ENCODE data around the gene DMD. TPM values are rescaled to one million over a fixed set of nuclear protein-coding genes. Genes with fewer than 3 reads are reported as not detected.
"Not testable (repeated sequence)": the region's sequence is repeated elsewhere in the genome, so short reads cannot be mapped to it uniquely, and the experiment has no call there.

Gene DMD
- total and polyA plus RNA-seq, 5 experiments from 2014 or later: 0.26 to 0.91 TPM; not detected in 3

GRCh38 chrX:31421441-31421840, 1789.9 kb downstream of the DMD start:
- Mint-ChIP-seq H3K4me1 (no peaks in the 10 kb centered on the region), H3K36me3 (no peaks in the 10 kb centered on the region), H3K9me3 (no peaks in the 10 kb centered on the region), H3K4me3 (no peak overlapping the region), H3K27me3 (no peaks in the 10 kb centered on the region), H3K27ac (no peak overlapping the region)
- DNase-seq (no peak), ATAC-seq (no peak)
- POLR2A ChIA-PET: no interaction called here

GRCh38 chrX:31420711-31421151, 1790.6 kb downstream of the DMD start:
- H3K4me3 Mint-ChIP-seq: no peak overlapping the region
- H3K27ac Mint-ChIP-seq: no peak overlapping the region
- DNase-seq (no peak), ATAC-seq (no peak)
- no peaks in the 10 kb centered on the region for H3K9me3 Mint-ChIP-seq
- H3K36me3 Mint-ChIP-seq: no peaks in the 10 kb centered on the region
- H3K27me3 Mint-ChIP-seq: no peaks in the 10 kb centered on the region
- H3K4me1 Mint-ChIP-seq: no peaks in the 10 kb centered on the region
- POLR2A ChIA-PET: no interaction called here

DNA sequence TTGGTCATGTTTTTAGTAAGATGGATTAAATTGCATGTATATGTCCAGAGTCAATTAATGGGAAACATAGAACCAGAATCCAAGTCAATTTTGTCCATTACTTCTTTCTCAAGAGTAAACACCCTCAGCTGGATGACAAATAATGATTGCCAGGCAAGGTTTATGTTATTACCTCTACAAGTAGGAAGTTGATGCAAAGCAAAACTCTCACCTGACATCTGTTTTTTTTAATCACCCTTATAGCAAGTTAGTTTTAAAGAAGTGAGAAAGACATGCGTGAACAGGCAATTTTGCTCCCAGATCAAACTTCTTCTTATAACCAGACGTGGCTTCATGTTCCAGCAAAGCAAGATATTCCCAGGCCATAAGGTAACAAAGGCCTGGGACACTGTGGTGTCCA, 1791.0 kb downstream of the DMD start:
- DNase-seq: no peak
- Mint-ChIP-seq H3K36me3 (no peaks in the 10 kb centered on the region), H3K9me3 (no peaks in the 10 kb centered on the region), H3K4me3 (no peak overlapping the region), H3K27ac (no peak overlapping the region), H3K27me3 (no peaks in the 10 kb centered on the region), H3K4me1 (no peaks in the 10 kb centered on the region)
- POLR2A ChIA-PET: no interaction called here
- no peak for ATAC-seq

- POLR2A ChIA-PET: no interaction called here
- ATAC-seq (no peak), DNase-seq (no peak)
- no peaks in the 10 kb centered on the region for H3K27me3 Mint-ChIP-seq
- no peak overlapping the region for H3K4me3 Mint-ChIP-seq
- no peak overlapping the region for H3K27ac Mint-ChIP-seq
- no peaks in the 10 kb centered on the region for H3K4me1 Mint-ChIP-seq
- peaks cover 0 to 2% (median 0%) of the 10 kb centered on the region in 9 donors for H3K9me3 Mint-ChIP-seq
- no peaks in the 10 kb centered on the region for H3K36me3 Mint-ChIP-seq
Measured at GRCh38 chrX:31397119-31397518, 1814.2 kb downstream of the DMD start.

DNA sequence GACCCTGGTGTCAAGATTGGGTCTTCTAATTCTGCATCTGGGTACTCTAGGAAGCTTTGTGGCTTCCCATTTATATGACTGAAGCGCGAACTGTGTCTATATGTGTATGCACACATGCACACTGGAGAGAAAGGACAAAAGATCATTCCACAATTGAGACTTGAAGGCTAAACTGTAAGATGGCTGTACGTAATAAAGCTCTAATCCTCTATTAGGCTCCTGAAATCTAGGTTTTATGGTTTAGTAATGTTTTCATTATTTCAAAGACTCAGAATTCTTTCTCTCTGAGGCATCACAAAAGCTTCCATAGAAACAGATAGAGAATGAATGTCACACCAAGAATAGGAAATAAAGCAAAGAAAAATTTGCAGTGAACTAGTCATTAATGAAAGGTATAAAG, 1818.8 kb downstream of the DMD start:
- no peaks in the 10 kb centered on the region for H3K4me1 Mint-ChIP-seq
- no peak overlapping the region for H3K27ac Mint-ChIP-seq
- DNase-seq: no peak
- POLR2A ChIA-PET: no interaction called here
- no peak overlapping the region for H3K4me3 Mint-ChIP-seq
- no peaks in the 10 kb centered on the region for H3K36me3 Mint-ChIP-seq
- ATAC-seq: no peak
- H3K9me3 Mint-ChIP-seq: peaks cover 0 to 2% (median 0%) of the 10 kb centered on the region in 9 donors
- peaks cover 0 to 5% (median 0%) of the 10 kb centered on the region in 5 donors for H3K27me3 Mint-ChIP-seq

- Mint-ChIP-seq H3K4me1 (no peaks in the 10 kb centered on the region), H3K36me3 (no peaks in the 10 kb centered on the region), H3K27me3 (peaks cover 0 to 5% (median 0%) of the 10 kb centered on the region in 5 donors), H3K27ac (no peak overlapping the region), H3K9me3 (peaks cover 0 to 3% (median 0%) of the 10 kb centered on the region in 9 donors), H3K4me3 (no peak overlapping the region)
- no peak for ATAC-seq
- POLR2A ChIA-PET: no interaction called here
- no peak for DNase-seq
Measured at GRCh38 chrX:31388946-31389345, 1822.4 kb downstream of the DMD start.

GRCh38 chrX:31384471-31384870, 1826.9 kb downstream of the DMD start:
- no peak overlapping the region for H3K27ac Mint-ChIP-seq
- H3K9me3 Mint-ChIP-seq: peaks cover 0 to 3% (median 0%) of the 10 kb centered on the region in 9 donors
- no peak overlapping the region for H3K4me3 Mint-ChIP-seq
- H3K4me1 Mint-ChIP-seq: no peaks in the 10 kb centered on the region
- POLR2A ChIA-PET: no interaction called here
- no peak for DNase-seq
- ATAC-seq: no peak
- peaks cover 0 to 3% (median 0%) of the 10 kb centered on the region in 5 donors for H3K27me3 Mint-ChIP-seq
- H3K36me3 Mint-ChIP-seq: no peaks in the 10 kb centered on the region

GRCh38 chrX:31383991-31384390, 1827.4 kb downstream of the DMD start:
- POLR2A ChIA-PET: no interaction called here
- H3K4me3 Mint-ChIP-seq: no peak overlapping the region
- no peak for ATAC-seq
- no peak overlapping the region for H3K27ac Mint-ChIP-seq
- H3K27me3 Mint-ChIP-seq: peaks cover 0 to 3% (median 0%) of the 10 kb centered on the region in 5 donors
- H3K9me3 Mint-ChIP-seq: peaks cover 0 to 3% (median 0%) of the 10 kb centered on the region in 9 donors
- no peaks in the 10 kb centered on the region for H3K36me3 Mint-ChIP-seq
- no peaks in the 10 kb centered on the region for H3K4me1 Mint-ChIP-seq
- no peak for DNase-seq

DNA sequence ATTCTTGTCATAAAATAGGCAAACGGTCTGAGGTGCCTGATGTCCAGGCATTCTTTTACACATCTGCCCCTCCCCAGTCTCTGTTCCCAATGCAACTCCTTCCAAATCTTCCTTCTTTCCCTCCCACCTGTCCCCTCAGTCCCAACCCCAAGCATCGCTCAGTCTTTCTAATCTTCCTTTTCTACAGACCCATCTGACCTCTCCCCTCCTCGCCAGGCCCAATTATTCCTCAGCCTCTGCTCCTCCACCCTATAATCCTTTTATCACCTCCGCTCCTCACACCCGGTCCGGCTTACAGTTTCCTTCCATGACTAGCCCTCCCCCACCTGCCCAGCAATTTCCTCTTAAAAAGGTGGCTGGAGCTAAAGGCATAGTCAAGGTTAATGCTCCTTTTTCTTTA, 1832.4 kb downstream of the DMD start:
- ATAC-seq, H3K9me3 Mint-ChIP-seq, H3K4me1 Mint-ChIP-seq, POLR2A ChIA-PET, H3K27me3 Mint-ChIP-seq, DNase-seq, H3K4me3 Mint-ChIP-seq, H3K36me3 Mint-ChIP-seq: not testable (repeated sequence)
- H3K27ac Mint-ChIP-seq: peak overlapping the region in 1 of 10 donors; percentile 79

- not testable (repeated sequence) for H3K9me3 Mint-ChIP-seq, H3K4me1 Mint-ChIP-seq, ATAC-seq
Measured at GRCh38 chrX:31377821-31378220, 1833.5 kb downstream of the DMD start.

GRCh38 chrX:31376408-31377022, 1834.8 kb downstream of the DMD start:
- Mint-ChIP-seq H3K36me3 (no peaks in the 10 kb centered on the region), H3K9me3 (peaks cover 0 to under 1% (median 0%) of the 10 kb centered on the region in 9 donors), H3K4me1 (no peaks in the 10 kb centered on the region), H3K4me3 (no peak overlapping the region), H3K27me3 (peaks cover 0 to 3% (median 0%) of the 10 kb centered on the region in 5 donors), H3K27ac (no peak overlapping the region)
- POLR2A ChIA-PET: no interaction called here
- DNase-seq (no peak), ATAC-seq (no peak)

More at GRCh38 chrX:31377821-31378220, 1833.5 kb downstream of the DMD start:
- peak overlapping the region in 1 of 10 donors; percentile 64 for H3K27ac Mint-ChIP-seq
- H3K4me3 Mint-ChIP-seq, H3K36me3 Mint-ChIP-seq, H3K27me3 Mint-ChIP-seq, POLR2A ChIA-PET, DNase-seq: not testable (repeated sequence)

DNA sequence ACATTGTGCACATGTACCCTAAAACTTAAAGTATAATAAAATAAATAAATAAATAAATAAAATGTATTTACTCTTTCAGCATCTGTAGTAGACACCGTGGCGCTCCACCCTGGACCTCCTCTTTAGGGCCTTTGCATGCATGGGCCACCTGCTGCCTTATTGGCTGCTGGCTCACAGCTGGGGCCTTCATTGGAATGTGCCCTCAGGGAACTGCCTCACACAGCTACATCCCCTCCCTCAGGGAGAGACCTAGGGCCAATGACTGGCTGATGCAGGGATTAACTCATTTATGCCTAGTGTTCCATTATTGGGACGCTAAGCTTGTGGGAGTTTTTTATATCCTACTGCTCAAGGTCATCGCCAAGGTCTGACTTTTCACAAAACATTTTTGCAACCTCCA, 1836.6 kb downstream of the DMD start:
- no peak for ATAC-seq

GRCh38 chrX:31371956-31372355, 1839.4 kb downstream of the DMD start:
- Mint-ChIP-seq H3K27ac (no peak overlapping the region), H3K9me3 (peaks cover 0 to 6% (median 0%) of the 10 kb centered on the region in 9 donors), H3K36me3 (peaks cover 0 to 4% (median 0%) of the 10 kb centered on the region in 3 donors), H3K4me1 (no peaks in the 10 kb centered on the region), H3K27me3 (peaks cover 0 to 6% (median 0%) of the 10 kb centered on the region in 5 donors), H3K4me3 (no peak overlapping the region)
- POLR2A ChIA-PET: no interaction called here
- no peak for DNase-seq
- no peak for ATAC-seq

More for the DNA sequence above, 1836.6 kb downstream of the DMD start:
- Mint-ChIP-seq H3K9me3 (peaks cover 0 to 3% (median 0%) of the 10 kb centered on the region in 9 donors), H3K4me1 (no peaks in the 10 kb centered on the region), H3K4me3 (no peak overlapping the region), H3K36me3 (no peaks in the 10 kb centered on the region), H3K27ac (no peak overlapping the region), H3K27me3 (no peaks in the 10 kb centered on the region)
- no peak for DNase-seq
- POLR2A ChIA-PET: no interaction called here

DNA sequence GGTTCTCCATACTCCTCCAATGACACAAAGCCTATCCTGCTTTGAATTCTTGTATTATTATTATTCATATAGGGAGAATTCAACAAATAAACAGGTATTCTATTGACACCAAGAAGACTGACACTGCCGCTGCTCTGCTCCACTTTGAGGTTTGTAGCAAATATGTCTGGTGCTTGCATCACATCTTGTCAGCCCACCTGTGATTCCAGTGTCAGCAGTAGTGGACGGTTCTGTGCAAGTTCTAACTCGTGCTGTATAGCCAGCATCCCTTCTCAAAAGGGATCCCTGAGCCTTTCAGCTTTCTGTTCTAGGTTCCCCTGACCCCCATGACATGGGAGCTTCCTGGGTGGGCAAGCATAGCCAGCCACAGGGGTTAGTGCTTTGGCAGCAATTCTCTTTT, 1843.5 kb downstream of the DMD start:
- DNase-seq: no peak
- no peak for ATAC-seq
- H3K27me3 Mint-ChIP-seq: peaks cover 0 to 6% (median 0%) of the 10 kb centered on the region in 5 donors
- POLR2A ChIA-PET: no interaction called here
- H3K9me3 Mint-ChIP-seq: peaks cover 0 to 8% (median 0%) of the 10 kb centered on the region in 9 donors
- no peak overlapping the region for H3K27ac Mint-ChIP-seq
- peaks cover 0 to 4% (median 0%) of the 10 kb centered on the region in 3 donors for H3K36me3 Mint-ChIP-seq
- H3K4me3 Mint-ChIP-seq: no peak overlapping the region
- H3K4me1 Mint-ChIP-seq: no peaks in the 10 kb centered on the region

Data from naive thymus-derived CD8-positive, alpha-beta T cell (primary cell).